Medulla oblongata (tissue), 1 donor: ENCODE measurements around the gene ZNF385D.

Experiments used
- DNase-seq: peaks from one replicate; pipeline ENCODE4 v3.0.0-alpha.2; 2015; ENCODE audit errors: extremely low spot score

The ZNF385D gene

GRCh38 chr3:21747966-21748555 lies 2.9 kb downstream of the ZNF385D start:
- no peak for DNase-seq

- DNase-seq: no peak
These were observed 3.6 kb downstream of the ZNF385D start for GRCh38 chr3:21747376-21747775.

- DNase-seq: no peak
These were observed 5.0 kb downstream of the ZNF385D start for GRCh38 chr3:21745966-21746365.

GRCh38 chr3:21744793-21745192 lies 6.2 kb downstream of the ZNF385D start:
- no peak for DNase-seq

- no peak for DNase-seq
These were observed 11.9 kb downstream of the ZNF385D start for GRCh38 chr3:21738935-21739702.

- no peak for DNase-seq
These were observed 12.7 kb downstream of the ZNF385D start for GRCh38 chr3:21738283-21738682.

GRCh38 chr3:21734746-21735145 lies 16.3 kb downstream of the ZNF385D start:
- DNase-seq: no peak

GRCh38 chr3:21729888-21730459 lies 21.0 kb downstream of the ZNF385D start:
- DNase-seq: no peak

- no peak for DNase-seq
These were observed 21.7 kb downstream of the ZNF385D start for GRCh38 chr3:21729331-21729730.

- DNase-seq: no peak
These were observed 28.2 kb downstream of the ZNF385D start for GRCh38 chr3:21722768-21723167.

- DNase-seq: no peak
These were observed 28.7 kb downstream of the ZNF385D start for GRCh38 chr3:21722301-21722700.

GRCh38 chr3:21718943-21719591 lies 31.9 kb downstream of the ZNF385D start:
- no peak for DNase-seq

- DNase-seq: no peak
These were observed 32.7 kb downstream of the ZNF385D start for GRCh38 chr3:21718161-21718765.

- no peak for DNase-seq
These were observed 35.3 kb downstream of the ZNF385D start for GRCh38 chr3:21715662-21716061.

- peak; percentile 14 for DNase-seq
These were observed 45.2 kb downstream of the ZNF385D start for GRCh38 chr3:21705769-21706168.

GRCh38 chr3:21704796-21705195 lies 46.2 kb downstream of the ZNF385D start:
- no peak for DNase-seq

- no peak for DNase-seq
These were observed 47.7 kb downstream of the ZNF385D start for GRCh38 chr3:21703291-21703690.

GRCh38 chr3:21697707-21698106 lies 53.3 kb downstream of the ZNF385D start:
- DNase-seq: no peak

- DNase-seq: no peak
These were observed 56.5 kb downstream of the ZNF385D start for GRCh38 chr3:21694506-21694905.

GRCh38 chr3:21691036-21691435 lies 60.0 kb downstream of the ZNF385D start:
- no peak for DNase-seq

- no peak for DNase-seq
These were observed 68.8 kb downstream of the ZNF385D start for GRCh38 chr3:21682206-21682605.

- no peak for DNase-seq
These were observed 77.6 kb downstream of the ZNF385D start for GRCh38 chr3:21673393-21673792.
